ENCODE data around the gene MARK4. TPM values are rescaled to one million over a fixed set of nuclear protein-coding genes. Genes with fewer than 3 reads are reported as not detected.

Gene MARK4
- total RNA-seq (10 to 100 TPM in 8 of 9 donors, 1 to 10 TPM in 1; 5.6 to 41.9 (median 26.3) TPM), polyA plus RNA-seq (10 to 100 TPM; 19.1 to 53.3 (median 28.8) TPM)
- long read RNA-seq, donor 1, partial matches to known transcripts = 5 of 5 reads
- long read RNA-seq, donor 1, other reads (novel, unspliced or antisense) = 0 of 5 reads
- long read RNA-seq, donor 2, partial matches to known transcripts = 10 of 34 reads
- long read RNA-seq, donor 2, other reads (novel, unspliced or antisense) = 24 of 34 reads
- long read RNA-seq, donor 3 = 0 reads
- long read RNA-seq, donor 4, partial matches to known transcripts = 0 of 3 reads
- long read RNA-seq, donor 4, other reads (novel, unspliced or antisense) = 3 of 3 reads
- long read RNA-seq, donor 5, transcript MARK4-201 (17 exons, 3,573 nt) = major isoform, 6 of 16 reads
- long read RNA-seq, donor 5, partial matches to known transcripts = 7 of 16 reads
- long read RNA-seq, donor 5, other reads (novel, unspliced or antisense) = 3 of 16 reads
- long read RNA-seq, donor 6, partial matches to known transcripts = 4 of 11 reads
- long read RNA-seq, donor 6, other reads (novel, unspliced or antisense) = 7 of 11 reads
- long read RNA-seq, donor 7 = 0 reads
- long read RNA-seq, donor 8, full-length matches to known transcripts = 3 of 3 reads
- long read RNA-seq, donor 8, partial matches to known transcripts = 0 of 3 reads
- long read RNA-seq, donor 8, other reads (novel, unspliced or antisense) = 0 of 3 reads
- long read RNA-seq, donor 9, partial matches to known transcripts = 6 of 7 reads
- long read RNA-seq, donor 9, other reads (novel, unspliced or antisense) = 0 of 7 reads
- long read RNA-seq, donor 10, partial matches to known transcripts = 0 of 1 reads
- long read RNA-seq, donor 10, other reads (novel, unspliced or antisense) = 0 of 1 reads

DNA sequence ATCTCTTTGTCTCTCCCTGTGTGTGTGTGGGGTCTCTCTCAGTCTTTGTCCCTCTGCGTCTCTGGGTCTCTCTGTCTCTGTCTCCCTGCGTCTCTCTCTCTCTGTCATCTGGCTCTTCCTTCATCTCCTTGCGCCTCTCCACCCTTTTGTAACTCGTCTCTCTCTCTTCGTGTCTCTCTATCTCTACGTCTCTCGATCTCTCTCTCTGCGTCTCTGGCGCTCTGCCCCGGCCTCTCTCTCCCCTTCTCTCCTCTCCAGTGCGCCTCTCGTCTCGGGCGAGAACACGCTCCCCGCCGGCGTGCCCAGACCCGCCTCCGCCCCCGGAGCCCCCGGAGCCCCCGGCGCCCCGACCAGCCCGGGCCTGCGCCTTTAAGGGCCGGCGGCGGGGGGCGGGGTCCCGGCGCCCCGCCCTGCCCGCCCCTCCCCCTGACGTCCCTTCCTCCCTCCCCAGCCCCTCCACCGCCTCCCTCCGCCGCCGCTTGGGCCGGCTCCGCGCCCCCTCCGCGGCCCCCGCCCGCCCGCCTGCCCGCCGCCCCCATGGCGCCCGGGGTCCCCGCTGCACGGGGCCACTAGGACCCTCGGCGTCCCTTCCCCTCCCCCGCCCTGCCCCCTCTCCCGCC, at the start of gene MARK4:
Gene MARK4, plus strand, starts transcription at position 440 of the 620 bp plus-strand sequence. CDS start 318 bp downstream, outside the sequence.
- Histone ChIP-seq H3K4me1 (replicated peaks in 1 of 2) (peaks cover 11 to 25% of the 10 kb centered on the region in 2 donors), H3K27ac (peak within 1 kb of the TSS in 3 of 5 donors; percentile 57 to 89 (median 65)), H3K9me3 (replicated peaks in 1 of 3) (no peaks in the 10 kb centered on the region), H3K36me3 (replicated peaks in 1 of 2) (no peaks in the 10 kb centered on the region), H3K4me3 (peak within 1 kb of the TSS; percentile 28 to 99 (median 66)), H3K27me3 (no peaks in the 10 kb centered on the region)
- peak in 6 of 7 donors; percentile 31 to 62 (median 50) for DNase-seq
- intact Hi-C loops (cut with DNase I) = loop anchor here (5.0 to 10.0 kb wide), 2 partner anchors 49 to 84 kb away; no protein-coding TSS in a partner anchor
- WGBS, 4 donors = 0 to 1% (median 1%) methylated on average over 22 to 47 of the region's 58 CpGs
- TF ChIP-seq POLR2A (IDR thresholded peaks at IDR 0.05) = no peak
- TF ChIP-seq, protein P1, sequence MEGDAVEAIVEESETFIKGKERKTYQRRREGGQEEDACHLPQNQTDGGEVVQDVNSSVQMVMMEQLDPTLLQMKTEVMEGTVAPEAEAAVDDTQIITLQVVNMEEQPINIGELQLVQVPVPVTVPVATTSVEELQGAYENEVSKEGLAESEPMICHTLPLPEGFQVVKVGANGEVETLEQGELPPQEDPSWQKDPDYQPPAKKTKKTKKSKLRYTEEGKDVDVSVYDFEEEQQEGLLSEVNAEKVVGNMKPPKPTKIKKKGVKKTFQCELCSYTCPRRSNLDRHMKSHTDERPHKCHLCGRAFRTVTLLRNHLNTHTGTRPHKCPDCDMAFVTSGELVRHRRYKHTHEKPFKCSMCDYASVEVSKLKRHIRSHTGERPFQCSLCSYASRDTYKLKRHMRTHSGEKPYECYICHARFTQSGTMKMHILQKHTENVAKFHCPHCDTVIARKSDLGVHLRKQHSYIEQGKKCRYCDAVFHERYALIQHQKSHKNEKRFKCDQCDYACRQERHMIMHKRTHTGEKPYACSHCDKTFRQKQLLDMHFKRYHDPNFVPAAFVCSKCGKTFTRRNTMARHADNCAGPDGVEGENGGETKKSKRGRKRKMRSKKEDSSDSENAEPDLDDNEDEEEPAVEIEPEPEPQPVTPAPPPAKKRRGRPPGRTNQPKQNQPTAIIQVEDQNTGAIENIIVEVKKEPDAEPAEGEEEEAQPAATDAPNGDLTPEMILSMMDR (IDR thresholded peaks at IDR 0.05) = no peak

DNA sequence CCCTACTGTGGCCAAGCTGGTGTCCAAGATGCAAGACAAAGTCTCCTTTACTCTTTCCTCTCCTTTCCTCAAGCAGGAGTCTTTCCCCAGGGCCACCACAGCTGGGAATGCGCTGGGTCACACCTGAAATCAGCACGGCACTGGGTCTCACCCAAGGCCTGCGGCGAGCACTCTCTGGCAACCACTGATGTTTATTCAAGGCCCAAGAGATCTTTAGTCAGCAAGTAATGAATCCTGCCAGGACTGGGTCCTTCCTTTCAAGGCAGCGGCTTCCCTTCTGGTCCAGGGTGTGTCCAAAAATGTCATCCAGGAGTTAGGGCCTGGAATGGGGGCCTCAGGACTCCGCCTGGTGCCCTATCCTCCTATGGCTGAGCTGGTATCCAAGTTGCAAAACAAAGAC, 48.4 kb upstream of the MARK4 start:
- H3K36me3 ChIP-seq (replicated peaks in 1 of 2) = no peaks in the 10 kb centered on the region
- H3K27me3 ChIP-seq = no peaks in the 10 kb centered on the region
- WGBS, 4 donors = 67 to 82% (median 75%) methylated on average over 1 to 6 of the region's 6 CpGs
- H3K27ac ChIP-seq = peak overlapping the region in 1 of 5 donors; percentile 52
- intact Hi-C loops (cut with DNase I) = loop anchor here (5.0 to 10.0 kb wide), 2 partner anchors 50 to 132 kb away; partner anchors contain the start of gene MARK4 (in 1 of the 2)
- no peaks in the 10 kb centered on the region for H3K4me1 ChIP-seq (replicated peaks in 1 of 2)
- TF ChIP-seq, protein P1 (IDR thresholded peaks at IDR 0.05) = no peak
- no peak for TF ChIP-seq POLR2A (IDR thresholded peaks at IDR 0.05)
- H3K9me3 ChIP-seq (replicated peaks in 1 of 3) = no peaks in the 10 kb centered on the region
- no peak for DNase-seq
- H3K4me3 ChIP-seq = no peak overlapping the region

DNA sequence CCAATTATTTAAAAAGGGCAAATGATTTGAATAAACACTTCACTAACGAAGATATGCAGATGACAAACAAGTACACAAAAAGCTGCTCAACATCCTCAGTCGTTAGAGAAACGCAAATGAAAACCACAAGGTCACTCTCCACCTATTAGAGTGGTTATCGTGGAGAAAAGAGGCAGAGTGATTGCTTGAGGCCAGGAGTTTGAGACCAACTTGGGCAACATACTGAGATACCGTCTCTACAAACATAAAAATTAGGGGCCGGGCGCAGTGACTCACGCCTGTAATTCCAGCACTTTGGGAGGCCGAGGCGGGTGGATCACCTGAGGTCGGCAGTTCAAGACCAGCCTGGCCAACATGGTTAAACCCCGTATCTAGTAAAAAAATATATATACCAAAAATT, 45.3 kb upstream of the MARK4 start:
- TF ChIP-seq POLR2A (IDR thresholded peaks at IDR 0.05) = no peak
- TF ChIP-seq, protein P1 (IDR thresholded peaks at IDR 0.05) = no peak
- 75 to 86% (median 83%) methylated on average over 12 of the region's 12 CpGs for WGBS, 4 donors
- no peaks in the 10 kb centered on the region for H3K9me3 ChIP-seq (replicated peaks in 1 of 3)
- no peak for DNase-seq
- intact Hi-C loops (cut with DNase I) = loop anchor here in 1 of 2 donors (10.0 kb wide), 1 partner anchor 129 kb away; no protein-coding TSS in a partner anchor
- H3K27me3 ChIP-seq = no peaks in the 10 kb centered on the region
- H3K4me1 ChIP-seq (replicated peaks in 1 of 2) = no peaks in the 10 kb centered on the region
- H3K27ac ChIP-seq = no peak overlapping the region
- H3K4me3 ChIP-seq = no peak overlapping the region
- H3K36me3 ChIP-seq (replicated peaks in 1 of 2) = no peaks in the 10 kb centered on the region

Measured in adrenal gland (tissue), 19 donors.